Left ventricle myocardium inferior (tissue), 1 donor: Measurements from ENCODE around the gene HEBP1. TPM values are rescaled to one million over a fixed set of nuclear protein-coding genes. Genes with fewer than 3 reads are reported as not detected.

ENCODE experiments used
- DNase-seq: peaks from one replicate; pipeline ENCODE4 v3.0.0-alpha.2; 2020
- H3K27ac ChIP-seq: fragments of 200-600 bp; replicated peaks from 2 replicates; pipeline ENCODE4 v1.8.0; 2021
- H3K27me3 ChIP-seq: fragments of 200-600 bp; 2 replicates; pipeline ENCODE4 v1.8.0; 2021; ENCODE audit warnings: low read depth
- H3K36me3 ChIP-seq: fragments of 200-600 bp; 2 replicates; pipeline ENCODE4 v1.8.0; 2021
- H3K4me1 ChIP-seq: fragments of 200-600 bp; 2 replicates; pipeline ENCODE4 v1.8.0; 2021
- H3K4me3 ChIP-seq: fragments of 200-600 bp; 2 replicates; pipeline ENCODE4 v1.8.0; 2021; ENCODE audit warnings: mild to moderate bottlenecking, moderate library complexity
- H3K9me3 ChIP-seq: fragments of 200-600 bp; replicated peaks from 2 replicates; pipeline ENCODE4 v1.8.0; 2021
- CTCF ChIP-seq: fragments of 200-600 bp; IDR thresholded peaks from 2 replicates; pipeline ENCODE4 v1.8.0; 2021; ENCODE audit warnings: antibody characterized with exemption, mild to moderate bottlenecking, borderline replicate concordance
- intact Hi-C: fragments of 100-400 bp; cut with micrococcal nuclease; formaldehyde crosslinking; loops from one replicate; pipeline ENCODE4 v1.11.0; 2022
- total RNA-seq: library from RNA; stranded (reverse); fragmentation: NEBNext Ultra II Directional; extraction: Animal tissue kit (Norgen Biotek cat#: 25700); gene quantifications from one replicate; pipeline ENCODE4 v1.2.1, GENCODE V29; 2021
- donor health status: DM: no; HTN: yes; CAD: no; lungs with severe emphysema.

The HEBP1 gene
- total RNA-seq, 1 donor from 2014 or later, result 65.4 TPM

- no peak for TF ChIP-seq CTCF
- intact Hi-C loops, result no loop called here
- H3K27ac ChIP-seq, result no peak overlapping the region
- no peaks in the 10 kb centered on the region for H3K4me1 ChIP-seq
- H3K36me3 ChIP-seq, result no peaks in the 10 kb centered on the region
- no peak overlapping the region for H3K4me3 ChIP-seq
- DNase-seq, result no peak
- H3K27me3 ChIP-seq, result no peaks in the 10 kb centered on the region
- H3K9me3 ChIP-seq, result no peaks in the 10 kb centered on the region
These were observed 60.2 kb downstream of the HEBP1 start for GRCh38 chr12:12939888-12940287.

- no peaks in the 10 kb centered on the region for H3K27me3 ChIP-seq
- H3K4me3 ChIP-seq, result no peak overlapping the region
- H3K9me3 ChIP-seq, result no peaks in the 10 kb centered on the region
- TF ChIP-seq CTCF, result no peak
- H3K4me1 ChIP-seq, result no peaks in the 10 kb centered on the region
- no peak overlapping the region for H3K27ac ChIP-seq
- intact Hi-C loops, result no loop called here
- no peak for DNase-seq
- H3K36me3 ChIP-seq, result no peaks in the 10 kb centered on the region
These were observed 61.5 kb downstream of the HEBP1 start for GRCh38 chr12:12938541-12938940.

- no peaks in the 10 kb centered on the region for H3K4me1 ChIP-seq
- H3K4me3 ChIP-seq, result no peak overlapping the region
- no peaks in the 10 kb centered on the region for H3K9me3 ChIP-seq
- H3K36me3 ChIP-seq, result no peaks in the 10 kb centered on the region
- intact Hi-C loops, result no loop called here
- H3K27me3 ChIP-seq, result no peaks in the 10 kb centered on the region
- no peak overlapping the region for H3K27ac ChIP-seq
- DNase-seq, result no peak
- no peak for TF ChIP-seq CTCF
These were observed 63.0 kb downstream of the HEBP1 start for GRCh38 chr12:12936983-12937491.

- Histone ChIP-seq H3K27me3 (no peaks in the 10 kb centered on the region), H3K9me3 (peaks cover 4% of the 10 kb centered on the region), H3K4me3 (no peak overlapping the region), H3K36me3 (peaks cover 7% of the 10 kb centered on the region), H3K4me1 (no peaks in the 10 kb centered on the region), H3K27ac (no peak overlapping the region)
- intact Hi-C loops, result no loop called here
- DNase-seq, result no peak
- no peak for TF ChIP-seq CTCF
These were observed 65.5 kb downstream of the HEBP1 start for GRCh38 chr12:12934556-12934955.

- DNase-seq, result no peak
- H3K27ac ChIP-seq, result no peak overlapping the region
- no peaks in the 10 kb centered on the region for H3K27me3 ChIP-seq
- intact Hi-C loops, result no loop called here
- H3K4me3 ChIP-seq, result no peak overlapping the region
- TF ChIP-seq CTCF, result no peak
- H3K36me3 ChIP-seq, result peaks cover 7% of the 10 kb centered on the region
- H3K4me1 ChIP-seq, result no peaks in the 10 kb centered on the region
- peaks cover 4% of the 10 kb centered on the region for H3K9me3 ChIP-seq
These were observed 66.3 kb downstream of the HEBP1 start for GRCh38 chr12:12933742-12934141.
